Measurements from ENCODE around the gene STRN3. TPM values are rescaled to one million over a fixed set of nuclear protein-coding genes. Genes with fewer than 3 reads are reported as not detected.

STRN3 gene
- total and polyA plus RNA-seq, 2 of the 4 experiments (the other 2 are of a cell fraction): 10.8 to 78.7 TPM

DNA sequence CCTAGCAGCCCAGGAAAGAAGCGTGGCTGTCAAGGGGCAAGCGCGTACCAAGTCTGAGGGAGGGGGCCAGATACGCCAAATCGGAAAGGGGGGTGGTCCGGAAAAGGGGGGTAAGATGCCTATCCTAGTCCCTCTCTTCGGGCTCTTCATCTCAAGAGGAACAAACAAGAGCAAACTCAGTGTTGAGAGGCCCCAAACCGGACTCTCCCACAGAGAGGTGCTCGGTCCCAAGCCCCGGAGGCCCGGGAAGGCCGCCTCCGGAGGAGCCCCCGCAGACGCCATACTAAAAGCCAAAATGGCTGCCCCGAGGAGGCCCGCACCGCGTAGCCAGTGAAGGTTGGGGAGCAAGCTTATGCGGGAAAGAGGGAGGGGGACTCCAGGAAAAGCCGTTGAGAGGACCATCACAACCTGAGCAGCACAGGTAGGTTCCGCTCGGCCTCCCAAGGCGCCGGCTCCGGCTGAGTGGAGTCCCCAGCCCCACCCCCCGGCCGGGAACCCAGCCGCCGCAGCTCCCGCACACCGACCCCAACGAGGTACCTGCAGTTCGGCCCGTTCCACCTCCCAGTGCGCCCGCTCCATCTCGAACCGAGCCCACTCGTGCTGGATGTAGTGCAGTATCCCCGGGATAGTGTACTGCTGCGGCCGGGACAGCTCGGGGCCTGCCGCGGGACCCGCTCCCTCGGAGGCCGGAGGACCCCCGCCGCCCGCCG lies 657 bp downstream of the STRN3 start, which contains the start of gene AP4S1:
Gene AP4S1, plus strand, starts transcription at position 283 of the 710 bp plus-strand sequence. CDS start 40,548 bp downstream, outside the sequence.
- Histone ChIP-seq H2AK5ac (ENCODE audit: low read depth, low read length) (peak within 1 kb of the TSS; percentile 98), H3K18ac (ENCODE audit: low read depth, low read length) (peak within 1 kb of the TSS; percentile 89), H3K4me3 (ENCODE audit: insufficient read depth, low read depth, low read length) (peak within 1 kb of the TSS; percentile 97), H2BK15ac (ENCODE audit: low read depth, low read length) (peak within 1 kb of the TSS; percentile 64; the same call in 1 of the 3 replicates), H3K4me2 (ENCODE audit: low read depth, low read length) (peak within 1 kb of the TSS; percentile 100), H3K23ac (ENCODE audit: low read depth, low read length) (peak within 1 kb of the TSS; percentile 96), H3K27me3 (ENCODE audit: control insufficient read depth, insufficient read depth, low read length) (no peaks in the 10 kb centered on the region), H4K20me1 (ENCODE audit: insufficient read depth, low read length) (peaks cover 35% of the 10 kb centered on the region), H3K9ac (ENCODE audit: low read depth, low read length) (peak within 1 kb of the TSS; percentile 99), H4K8ac (ENCODE audit: low read depth in 2 of 2, low read length in 2 of 2) (peak within 1 kb of the TSS; percentile 90 to 100), H4K5ac (ENCODE audit: low read depth, low read length) (peak within 1 kb of the TSS; percentile 93), H3K14ac (replicated peaks; ENCODE audit: low read depth, low read length) (peak within 1 kb of the TSS; percentile 93), H3K9me3 (ENCODE audit: control insufficient read depth, insufficient read depth, low read length) (no peaks in the 10 kb centered on the region), H2AFZ (replicated peaks; ENCODE audit: low read length, poor library complexity) (peak within 1 kb of the TSS; percentile 93), H3K4ac (ENCODE audit: low read depth, low read length) (peak within 1 kb of the TSS; percentile 99), H3K4me1 (ENCODE audit: control insufficient read depth, insufficient read depth, low read length) (no peaks in the 10 kb centered on the region), H3K56ac (ENCODE audit: extremely low read depth, insufficient read depth, low read length) (peak within 1 kb of the TSS; percentile 80), H3K79me1 (ENCODE audit: low read depth in 1 of 2, low read length in 2 of 2) (peaks cover 9 to 42% of the 10 kb centered on the region in 2 experiments), H4K91ac (ENCODE audit: insufficient read depth, low read depth, low read length) (peak within 1 kb of the TSS; percentile 94), H3K27ac (ENCODE audit: insufficient read depth, low read length) (peak within 1 kb of the TSS; percentile 99), H3K36me3 (ENCODE audit: control insufficient read depth, insufficient read depth, low read length) (0 out of 2 replicates have a peak, but pooled peaks cover 2% of the 10 kb centered on the region), H2AK9ac (replicated peaks; ENCODE audit: low read depth, low read length, poor library complexity) (peak within 1 kb of the TSS; percentile 98), H2BK20ac (ENCODE audit: low read depth, low read length) (no peak within 1 kb of the TSS), H2BK5ac (ENCODE audit: low read depth, low read length, poor library complexity, severe bottlenecking) (peak within 1 kb of the TSS; percentile 96), H3K9me1 (ENCODE audit: insufficient read depth, low read length) (no peaks in the 10 kb centered on the region), H2BK120ac (ENCODE audit: low read depth, low read length) (peak within 1 kb of the TSS; percentile 78; the same call in 1 of the 2 replicates)
- dilution Hi-C loops (cut with HindIII; ENCODE audit: low sequenced_read_pairs, unreplicated experiment) (no loop called here), intact Hi-C loops (cut with micrococcal nuclease) (loop anchor here (1.0 to 2.0 kb wide), 3 partner anchors 33 to 65 kb away; no protein-coding TSS in a partner anchor), in situ Hi-C loops (cut with MboI; ENCODE audit: low sequenced_read_pairs) (no loop called here)
- DNase-seq: no peak
- POLR2A ChIA-PET (ENCODE audit: unreplicated experiment): no interaction called here
- WGBS, 2 experiments (ENCODE audit: extremely low coverage in 2 of 2, insufficient read length in 1 of 2): 0% methylated on average over 19 of the region's 53 CpGs; no CpG with 5 or more reads in 1 of the 2 experiments
- peak; percentile 43 for ATAC-seq (ENCODE audit: low read depth)
- no TSS peak for BruUV-seq (replicated peaks)
- CTCF ChIA-PET: no interaction called here
- TF ChIP-seq CEBPB (IDR thresholded peaks at IDR 0.05; ENCODE audit: low read depth, low read length) (no peak), MXI1 (IDR thresholded peaks at IDR 0.05; ENCODE audit: borderline replicate concordance, low read depth, low read length) (peak; percentile 44; the same call in 1 of the 2 replicates), CHD1 (IDR thresholded peaks at IDR 0.05; ENCODE audit: low read depth, low read length) (no peak), SMC3 (IDR thresholded peaks at IDR 0.05; ENCODE audit: low read depth, low read length) (no peak)

Measured in IMR-90 (cell line).